Gastroesophageal sphincter (tissue), 3 donors: ENCODE results near the gene ASTE1.
A peak's percentile ranks its signal among the peaks of the same experiment; 100 is the strongest.

ENCODE experiments used
- CTCF ChIP-seq, 4 experiments: fragments of 200-600 bp in 2 of 4; fragments of 450-650 bp in 2 of 4; sonication (generic) in 1 of 4; IDR thresholded peaks; one replicate each; pipeline ENCODE4 v1.5.1; 2017 to 2019; ENCODE audit warnings: antibody characterized with exemption in 4 of 4, mild to moderate bottlenecking in 2 of 4, moderate library complexity in 2 of 4
- POLR2A ChIP-seq, 2 donors: fragments of 450-650 bp; IDR thresholded peaks; one replicate each; pipeline ENCODE4 v1.6.1; 2017; ENCODE audit warnings: antibody characterized with exemption in 2 of 2, mild to moderate bottlenecking in 2 of 2, moderate library complexity in 1 of 2
- POLR2AphosphoS5 ChIP-seq: sonication (generic); formaldehyde crosslinking; IDR thresholded peaks from one replicate; pipeline ENCODE4 v1.6.1; 2017; ENCODE audit warnings: antibody characterized with exemption

GRCh38 chr3:131026321-131027151, at the start of gene ASTE1, which contains the start of gene NEK11:
- TF ChIP-seq POLR2A (IDR thresholded peaks at IDR 0.05) (peak in 1 of 2 donors; percentile 35), POLR2AphosphoS5 (peak; percentile 72), CTCF (IDR thresholded peaks at IDR 0.05) (peak in 1 of 4 experiments; percentile 21)
